ENCODE data around the gene KCNC2.

KCNC2 gene

GRCh38 chr12:75157385-75157784 lies 52.3 kb downstream of the KCNC2 start:
- no peak for DNase-seq

- DNase-seq: no peak
These were observed 53.7 kb downstream of the KCNC2 start for GRCh38 chr12:75155962-75156361.

- no peak for DNase-seq
These were observed 55.3 kb downstream of the KCNC2 start for GRCh38 chr12:75154388-75154787.

- DNase-seq: no peak
These were observed 70.4 kb downstream of the KCNC2 start for GRCh38 chr12:75139196-75139595.

- no peak for DNase-seq
These were observed 71.7 kb downstream of the KCNC2 start for GRCh38 chr12:75137896-75138295.

GRCh38 chr12:75135026-75135425 lies 74.6 kb downstream of the KCNC2 start:
- DNase-seq: no peak

GRCh38 chr12:75130811-75131210 lies 78.8 kb downstream of the KCNC2 start:
- no peak for DNase-seq

GRCh38 chr12:75129275-75129674 lies 80.4 kb downstream of the KCNC2 start:
- DNase-seq: no peak

- no peak for DNase-seq
These were observed 88.5 kb downstream of the KCNC2 start for GRCh38 chr12:75121036-75121705.

- DNase-seq: no peak
These were observed 89.3 kb downstream of the KCNC2 start for GRCh38 chr12:75120311-75120711.

- no peak for DNase-seq
These were observed 92.9 kb downstream of the KCNC2 start for GRCh38 chr12:75116646-75117198.

- no peak for DNase-seq
These were observed 93.9 kb downstream of the KCNC2 start for GRCh38 chr12:75115748-75116147.

GRCh38 chr12:75103822-75104221 lies 105.8 kb downstream of the KCNC2 start:
- no peak for DNase-seq

- DNase-seq: no peak
These were observed 107.9 kb downstream of the KCNC2 start for GRCh38 chr12:75101781-75102180.

- no peak for DNase-seq
These were observed 110.4 kb downstream of the KCNC2 start for GRCh38 chr12:75099210-75099609.

- DNase-seq: no peak
These were observed 112.6 kb downstream of the KCNC2 start for GRCh38 chr12:75097003-75097402.

- no peak for DNase-seq
These were observed 122.0 kb downstream of the KCNC2 start for GRCh38 chr12:75087654-75088053.

- DNase-seq: no peak
These were observed 123.3 kb downstream of the KCNC2 start for GRCh38 chr12:75086091-75087038.

GRCh38 chr12:75081305-75081704 lies 128.3 kb downstream of the KCNC2 start:
- no peak for DNase-seq

- DNase-seq: no peak
These were observed 129.1 kb downstream of the KCNC2 start for GRCh38 chr12:75080582-75080981.

GRCh38 chr12:75065482-75065881 lies 144.2 kb downstream of the KCNC2 start:
- DNase-seq: no peak

- DNase-seq: no peak
These were observed 146.9 kb downstream of the KCNC2 start for GRCh38 chr12:75062691-75063090.

- DNase-seq: no peak
These were observed 151.4 kb downstream of the KCNC2 start for GRCh38 chr12:75058228-75058627.

GRCh38 chr12:75048767-75049166 lies 160.9 kb downstream of the KCNC2 start:
- no peak for DNase-seq

Data from stimulated activated CD4-positive, alpha-beta T cell treated with anti-CD3 and anti-CD28 coated beads, Interleukin-4, amount 100 ng/mL, for 24 hours (primary cell).